SK-N-SH (cell line): ENCODE measurements around the gene ACOT12. TPM values are rescaled to one million over a fixed set of nuclear protein-coding genes. Genes with fewer than 3 reads are reported as not detected.

ENCODE experiments used
- CTCF ChIA-PET: fragments of 300-600, 350-600 bp; formaldehyde crosslinking; extraction: SDS; loops from one replicate; lab custom pipeline; 2021; lab: Yijun Ruan, JAX
- POLR2A ChIA-PET: fragments of 350-600 bp; sonication (Branson Sonifier 250); formaldehyde crosslinking; extraction: SDS; loops from one replicate; lab custom pipeline; 2020; ENCODE audit warnings: antibody characterized with exemption, inconsistent platforms; lab: Yijun Ruan, JAX
- DNase-seq: peaks from one replicate; pipeline ENCODE4 v3.0.0; 2012
- H2AFZ ChIP-seq: fragments of 200-600 bp; sonication (generic); 2 replicates; pipeline ENCODE4 v1.8.1; 2016; ENCODE audit warnings: antibody characterized with exemption, mild to moderate bottlenecking, low read depth
- H3F3A ChIP-seq: fragments of 200-600 bp; sonication (generic); replicated peaks from 2 replicates; pipeline ENCODE3; 2016; ENCODE audit warnings: antibody characterized with exemption, mild to moderate bottlenecking; ENCODE audit not compliant: insufficient read depth
- H3K27ac ChIP-seq, 2 experiments: fragments of 200-500 bp in 1 of 2; fragments of 200-600 bp in 1 of 2; sonication (Bioruptor generic) in 1 of 2; sonication (generic), shearing (Covaris generic) in 1 of 2; 2 replicates each; pipeline versions ENCODE4 v1.5.1 to v1.6.1; 2014 to 2016; ENCODE audit warnings: low read depth in 2 of 2, inconsistent platforms in 1 of 2, low read length in 1 of 2, mild to moderate bottlenecking in 1 of 2, mixed read lengths in 1 of 2
- H3K27me3 ChIP-seq: fragments of 200-600 bp; sonication (generic), shearing (Covaris generic); 2 replicates; pipeline ENCODE4 v1.6.1; 2016; ENCODE audit warnings: mixed run types; ENCODE audit not compliant: insufficient read depth
- H3K36me3 ChIP-seq, 2 experiments: fragments of 200-500 bp in 1 of 2; fragments of 200-600 bp in 1 of 2; sonication (Bioruptor generic) in 1 of 2; sonication (generic) in 1 of 2; replicated peaks in 1 of 2; 2 replicates each; pipeline versions ENCODE3 to v1.5.1; 2014 to 2016; ENCODE audit warnings: low read length in 1 of 2, mild to moderate bottlenecking in 1 of 2; ENCODE audit not compliant: insufficient read depth in 2 of 2, control insufficient read depth in 1 of 2
- H3K4me1 ChIP-seq, 2 experiments: fragments of 200-500 bp in 1 of 2; fragments of 200-600 bp in 1 of 2; sonication (Bioruptor generic) in 1 of 2; sonication (generic), shearing (Covaris generic) in 1 of 2; 2 replicates each; pipeline versions ENCODE4 v1.5.1 to v1.6.1; 2014 to 2016; ENCODE audit warnings: low read depth in 1 of 2, low read length in 1 of 2, mixed run types in 1 of 2; ENCODE audit not compliant: insufficient read depth in 2 of 2, control insufficient read depth in 1 of 2
- H3K4me2 ChIP-seq: fragments of 200-600 bp; sonication (generic), shearing (Covaris generic); 2 replicates; pipeline ENCODE4 v1.6.1; 2017; ENCODE audit warnings: mixed run types
- H3K4me3 ChIP-seq, 2 experiments: fragments of 200-500 bp in 1 of 2; fragments of 200-600 bp in 1 of 2; sonication (Bioruptor generic) in 1 of 2; sonication (generic), shearing (Covaris generic) in 1 of 2; 2 replicates each; pipeline versions ENCODE4 v1.5.1 to v1.8.1; 2014 to 2016; ENCODE audit warnings: low read depth in 2 of 2, inconsistent platforms in 1 of 2, low read length in 1 of 2, mild to moderate bottlenecking in 1 of 2, mixed read lengths in 1 of 2, moderate library complexity in 1 of 2
- H3K79me2 ChIP-seq: fragments of 200-600 bp; sonication (generic); 2 replicates; pipeline ENCODE4 v1.8.1; 2017; ENCODE audit warnings: mild to moderate bottlenecking; ENCODE audit not compliant: insufficient read depth
- H3K9ac ChIP-seq: fragments of 200-600 bp; sonication (generic); 2 replicates; pipeline ENCODE4 v1.6.1; 2017; ENCODE audit warnings: mixed run types
- H3K9me2 ChIP-seq: fragments of 200-600 bp; sonication (generic); 2 replicates; pipeline ENCODE4 v1.6.1; 2017; ENCODE audit warnings: mixed run types
- H3K9me3 ChIP-seq: fragments of 200-600 bp; sonication (generic); 2 replicates; pipeline ENCODE4 v1.6.1; 2017; ENCODE audit warnings: mixed run types, mild to moderate bottlenecking, moderate library complexity
- H4K20me1 ChIP-seq: fragments of 200-600 bp; sonication (generic); 2 replicates; pipeline ENCODE4 v1.6.1; 2017; ENCODE audit warnings: mild to moderate bottlenecking, mixed run types; ENCODE audit not compliant: insufficient read depth
- FOSL2 ChIP-seq: IDR thresholded peaks from 2 replicates; pipeline ENCODE4 v1.4.0; 2012; ENCODE audit warnings: low read depth, mild to moderate bottlenecking, moderate library complexity, borderline replicate concordance
- GABPA ChIP-seq: IDR thresholded peaks from 2 replicates; pipeline ENCODE4 v1.4.0; 2012; ENCODE audit warnings: low read depth, mild to moderate bottlenecking
- GATA2 ChIP-seq: sonication (generic); formaldehyde crosslinking; IDR thresholded peaks from 2 replicates; pipeline ENCODE4 v1.5.0; 2020; ENCODE audit warnings: mild to moderate bottlenecking, missing genetic modification reagents
- JUND ChIP-seq: IDR thresholded peaks from 2 replicates; pipeline ENCODE4 v1.4.0; 2012
- MXI1 ChIP-seq: IDR thresholded peaks from 2 replicates; pipeline ENCODE4 v1.6.1; 2012; ENCODE audit warnings: mild to moderate bottlenecking, low read depth, low read length, improper control_type of control experiment
- NFIC ChIP-seq: IDR thresholded peaks from 2 replicates; pipeline ENCODE4 v1.4.0; 2012; ENCODE audit warnings: borderline replicate concordance
- NRF1 ChIP-seq: IDR thresholded peaks from 2 replicates; pipeline ENCODE4 v1.6.1; 2012; ENCODE audit warnings: low read depth, mild to moderate bottlenecking, low read length
- PBX3 ChIP-seq: IDR thresholded peaks from 2 replicates; pipeline ENCODE4; 2012
- RCOR1 ChIP-seq: fragments of 150-350 bp; IDR thresholded peaks from 2 replicates; pipeline ENCODE4 v1.6.1; 2017; ENCODE audit warnings: antibody characterized with exemption, low read length
- REST ChIP-seq: IDR thresholded peaks from 2 replicates; pipeline ENCODE4 v1.6.1; 2012; ENCODE audit warnings: mild to moderate bottlenecking, low read depth, low read length, moderate library complexity
- RFX5 ChIP-seq: IDR thresholded peaks from 2 replicates; pipeline ENCODE4 v1.6.1; 2012; ENCODE audit warnings: mild to moderate bottlenecking, improper control_type of control experiment, low read length
- RXRA ChIP-seq: IDR thresholded peaks from 2 replicates; pipeline ENCODE4 v1.4.0; 2012; ENCODE audit warnings: low read depth, mild to moderate bottlenecking, borderline replicate concordance
- YY1 ChIP-seq: IDR thresholded peaks from 2 replicates; pipeline ENCODE4 v1.4.0; 2012; ENCODE audit warnings: low read depth, mild to moderate bottlenecking
- ZBTB33 ChIP-seq: IDR thresholded peaks from 2 replicates; pipeline ENCODE4 v1.4.0; 2012; ENCODE audit warnings: low read depth, borderline replicate concordance
- WGBS: methylation state at CpG from one replicate; pipeline ENCODE4 v1.1.6; 2017; ENCODE audit warnings: low lambda C conversion rate; 5-methylcytosine and 5-hydroxymethylcytosine counted together
- polyA plus RNA-seq, 3 experiments: library from polyadenylated mRNA; depleted of rRNA; stranded (reverse); fragments of >200 nt; gene quantifications; 2 replicates each; pipeline ENCODE4 v1.2.3, GENCODE V29; 2012
- TF ChIP-seq, protein P1 (sequence below): fragments of 150-350 bp; IDR thresholded peaks from 2 replicates; pipeline ENCODE4 v1.6.1; 2017; ENCODE audit warnings: antibody characterized with exemption, low read length, low read depth, borderline replicate concordance
- TF ChIP-seq, protein P2 (sequence below): fragments of 200-600 bp; sonication (generic); IDR thresholded peaks from 2 replicates; pipeline ENCODE4 v1.6.1; 2017; ENCODE audit warnings: antibody characterized with exemption, mild to moderate bottlenecking, moderate library complexity

The ACOT12 gene
- polyA plus RNA-seq, 1 of the 3 experiments (the other 2 are of a cell fraction), result 0.07 TPM

DNA sequence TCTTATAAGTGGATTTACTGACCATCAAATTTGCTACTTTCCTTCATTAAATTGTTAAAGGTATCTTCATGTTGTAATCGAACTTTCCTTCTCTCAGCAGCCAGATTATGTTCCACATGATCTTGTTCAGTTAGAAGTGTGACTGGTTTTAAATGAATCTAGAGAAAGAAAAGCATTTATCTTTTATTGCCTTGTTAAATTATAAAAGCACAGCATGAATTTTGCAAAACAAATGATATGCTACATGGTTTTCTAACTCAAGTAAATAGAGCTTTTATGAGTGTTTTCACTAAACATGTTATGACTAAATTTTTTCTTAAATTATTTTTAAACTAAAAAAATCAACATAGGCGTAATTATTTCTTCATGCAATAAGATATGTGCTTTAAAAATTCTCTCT, 34.1 kb downstream of the ACOT12 start:
- no peak for DNase-seq
- POLR2A ChIA-PET, result no interaction called here
- Histone ChIP-seq H3F3A (no peaks in the 10 kb centered on the region), H3K9me2 (no peaks in the 10 kb centered on the region), H2AFZ (no peak overlapping the region), H3K27me3 (no peaks in the 10 kb centered on the region), H3K4me3 (no peak overlapping the region), H3K36me3 (no peaks in the 10 kb centered on the region), H3K9me3 (no peaks in the 10 kb centered on the region), H3K27ac (no peak overlapping the region)
- CTCF ChIA-PET, result interaction anchor here (1.0 kb wide), 1 partner anchor 10 kb away, joined by 4 read pairs; no protein-coding TSS in a partner anchor
- 31% methylated on average over 2 of the region's 2 CpGs for WGBS
- TF ChIP-seq, protein P1, sequence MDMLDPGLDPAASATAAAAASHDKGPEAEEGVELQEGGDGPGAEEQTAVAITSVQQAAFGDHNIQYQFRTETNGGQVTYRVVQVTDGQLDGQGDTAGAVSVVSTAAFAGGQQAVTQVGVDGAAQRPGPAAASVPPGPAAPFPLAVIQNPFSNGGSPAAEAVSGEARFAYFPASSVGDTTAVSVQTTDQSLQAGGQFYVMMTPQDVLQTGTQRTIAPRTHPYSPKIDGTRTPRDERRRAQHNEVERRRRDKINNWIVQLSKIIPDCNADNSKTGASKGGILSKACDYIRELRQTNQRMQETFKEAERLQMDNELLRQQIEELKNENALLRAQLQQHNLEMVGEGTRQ, result no peak
- no peak for TF ChIP-seq PBX3
- no peak for TF ChIP-seq RFX5
- no peak for TF ChIP-seq REST
- TF ChIP-seq RCOR1, result no peak
- TF ChIP-seq, protein P2, sequence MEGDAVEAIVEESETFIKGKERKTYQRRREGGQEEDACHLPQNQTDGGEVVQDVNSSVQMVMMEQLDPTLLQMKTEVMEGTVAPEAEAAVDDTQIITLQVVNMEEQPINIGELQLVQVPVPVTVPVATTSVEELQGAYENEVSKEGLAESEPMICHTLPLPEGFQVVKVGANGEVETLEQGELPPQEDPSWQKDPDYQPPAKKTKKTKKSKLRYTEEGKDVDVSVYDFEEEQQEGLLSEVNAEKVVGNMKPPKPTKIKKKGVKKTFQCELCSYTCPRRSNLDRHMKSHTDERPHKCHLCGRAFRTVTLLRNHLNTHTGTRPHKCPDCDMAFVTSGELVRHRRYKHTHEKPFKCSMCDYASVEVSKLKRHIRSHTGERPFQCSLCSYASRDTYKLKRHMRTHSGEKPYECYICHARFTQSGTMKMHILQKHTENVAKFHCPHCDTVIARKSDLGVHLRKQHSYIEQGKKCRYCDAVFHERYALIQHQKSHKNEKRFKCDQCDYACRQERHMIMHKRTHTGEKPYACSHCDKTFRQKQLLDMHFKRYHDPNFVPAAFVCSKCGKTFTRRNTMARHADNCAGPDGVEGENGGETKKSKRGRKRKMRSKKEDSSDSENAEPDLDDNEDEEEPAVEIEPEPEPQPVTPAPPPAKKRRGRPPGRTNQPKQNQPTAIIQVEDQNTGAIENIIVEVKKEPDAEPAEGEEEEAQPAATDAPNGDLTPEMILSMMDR, result no peak
- no peak for TF ChIP-seq RXRA
- TF ChIP-seq YY1, result no peak
- no peak for TF ChIP-seq GATA2 (CRISPR knock-in tag)
- no peak for TF ChIP-seq FOSL2
- no peak for TF ChIP-seq ZBTB33
- no peak for TF ChIP-seq NFIC
- TF ChIP-seq GABPA, result no peak
- no peak for TF ChIP-seq JUND
- TF ChIP-seq MXI1, result no peak
- no peak for TF ChIP-seq NRF1
- TF ChIP-seq, all 33 proteins: peak for 0
- Histone ChIP-seq H3K9ac (no peak overlapping the region), H3K4me1 (no peaks in the 10 kb centered on the region; a peak in 1 of 4 replicates), H3K79me2 (no peaks in the 10 kb centered on the region), H4K20me1 (no peaks in the 10 kb centered on the region), H3K4me2 (no peak overlapping the region)
